ENCODE measurements around the gene CGB1.
"Not testable (repeated sequence)": the region's sequence is repeated elsewhere in the genome, so short reads cannot be mapped to it uniquely, and the experiment has no call there.

The CGB1 gene

GRCh38 chr19:49020931-49021895, 15.5 kb downstream of the CGB1 start:
- Histone ChIP-seq H3K4me1 (ENCODE audit: control insufficient read depth, insufficient read depth, low read length, poor library complexity, severe bottlenecking) (peaks cover 5% of the 10 kb centered on the region), H3K9me3 (ENCODE audit: control insufficient read depth, low read length) (no peaks in the 10 kb centered on the region), H3K36me3 (ENCODE audit: control insufficient read depth, insufficient read depth, low read length) (no peaks in the 10 kb centered on the region), H3K27ac (ENCODE audit: low read depth, low read length, severe bottlenecking) (no peak overlapping the region), H3K4me3 (ENCODE audit: extremely low read depth, insufficient read depth, low read length, poor library complexity, severe bottlenecking) (no peak overlapping the region)
- 66 to 75% methylated on average over 13 to 15 of the region's 16 CpGs for WGBS, 2 experiments (ENCODE audit: insufficient coverage in 2 of 2)

GRCh38 chr19:49020342-49020741, 16.4 kb downstream of the CGB1 start:
- 88 to 93% methylated on average over 8 to 10 of the region's 11 CpGs for WGBS, 2 experiments (ENCODE audit: insufficient coverage in 2 of 2)
- no peaks in the 10 kb centered on the region for H3K9me3 ChIP-seq (ENCODE audit: control insufficient read depth, low read length)
- peaks cover 5% of the 10 kb centered on the region for H3K4me1 ChIP-seq (ENCODE audit: control insufficient read depth, insufficient read depth, low read length, poor library complexity, severe bottlenecking)
- no peak overlapping the region for H3K27ac ChIP-seq (ENCODE audit: low read depth, low read length, severe bottlenecking)
- H3K36me3 ChIP-seq (ENCODE audit: control insufficient read depth, insufficient read depth, low read length), result peaks cover 6% of the 10 kb centered on the region
- H3K4me3 ChIP-seq (ENCODE audit: extremely low read depth, insufficient read depth, low read length, poor library complexity, severe bottlenecking), result no peak overlapping the region

GRCh38 chr19:49019242-49019932, 17.3 kb downstream of the CGB1 start:
- peaks cover 15% of the 10 kb centered on the region for H3K36me3 ChIP-seq (ENCODE audit: control insufficient read depth, insufficient read depth, low read length)
- H3K4me1 ChIP-seq (ENCODE audit: control insufficient read depth, insufficient read depth, low read length, poor library complexity, severe bottlenecking), result peaks cover 5% of the 10 kb centered on the region
- H3K27ac ChIP-seq (ENCODE audit: low read depth, low read length, severe bottlenecking), result no peak overlapping the region
- WGBS, 2 experiments (ENCODE audit: insufficient coverage in 2 of 2), result 77 to 78% methylated on average over 38 of the region's 41 CpGs
- no peaks in the 10 kb centered on the region for H3K9me3 ChIP-seq (ENCODE audit: control insufficient read depth, low read length)
- H3K4me3 ChIP-seq (ENCODE audit: extremely low read depth, insufficient read depth, low read length, poor library complexity, severe bottlenecking), result no peak overlapping the region

GRCh38 chr19:49018388-49019241, 18.1 kb downstream of the CGB1 start:
- peaks cover 21% of the 10 kb centered on the region for H3K36me3 ChIP-seq (ENCODE audit: control insufficient read depth, insufficient read depth, low read length)
- not testable (repeated sequence) for H3K4me1 ChIP-seq (ENCODE audit: control insufficient read depth, insufficient read depth, low read length, poor library complexity, severe bottlenecking); H3K9me3 ChIP-seq (ENCODE audit: control insufficient read depth, low read length); H3K27ac ChIP-seq (ENCODE audit: low read depth, low read length, severe bottlenecking)
- 53 to 62% methylated on average over 29 to 32 of the region's 50 CpGs for WGBS, 2 experiments (ENCODE audit: insufficient coverage in 2 of 2)
- peak overlapping the region; percentile 26 for H3K4me3 ChIP-seq (ENCODE audit: extremely low read depth, insufficient read depth, low read length, poor library complexity, severe bottlenecking)

GRCh38 chr19:49017666-49018351, 18.9 kb downstream of the CGB1 start:
- Histone ChIP-seq H3K4me1 (ENCODE audit: control insufficient read depth, insufficient read depth, low read length, poor library complexity, severe bottlenecking) (peaks cover 5% of the 10 kb centered on the region), H3K9me3 (ENCODE audit: control insufficient read depth, low read length) (no peaks in the 10 kb centered on the region), H3K36me3 (ENCODE audit: control insufficient read depth, insufficient read depth, low read length) (peaks cover 25% of the 10 kb centered on the region), H3K27ac (ENCODE audit: low read depth, low read length, severe bottlenecking) (no peak overlapping the region), H3K4me3 (ENCODE audit: extremely low read depth, insufficient read depth, low read length, poor library complexity, severe bottlenecking) (peak overlapping the region; percentile 26)
- 5 to 9% methylated on average over 49 to 59 of the region's 62 CpGs for WGBS, 2 experiments (ENCODE audit: insufficient coverage in 2 of 2)

GRCh38 chr19:49017041-49017665, 19.5 kb downstream of the CGB1 start, which contains the start of gene LHB:
Gene LHB, minus strand, starts transcription at chr19:49017091. Its CDS starts 10 bp downstream, at chr19:49017081.
- peaks cover 5% of the 10 kb centered on the region for H3K4me1 ChIP-seq (ENCODE audit: control insufficient read depth, insufficient read depth, low read length, poor library complexity, severe bottlenecking)
- H3K4me3 ChIP-seq (ENCODE audit: extremely low read depth, insufficient read depth, low read length, poor library complexity, severe bottlenecking), result peak within 1 kb of the TSS; percentile 26
- WGBS, 2 experiments (ENCODE audit: insufficient coverage in 2 of 2), result 73 to 78% methylated on average over 12 of the region's 17 CpGs
- no peaks in the 10 kb centered on the region for H3K9me3 ChIP-seq (ENCODE audit: control insufficient read depth, low read length)
- H3K27ac ChIP-seq (ENCODE audit: low read depth, low read length, severe bottlenecking), result no peak within 1 kb of the TSS
- H3K36me3 ChIP-seq (ENCODE audit: control insufficient read depth, insufficient read depth, low read length), result peaks cover 32% of the 10 kb centered on the region

- WGBS, 2 experiments (ENCODE audit: insufficient coverage in 2 of 2), result 95 to 98% methylated on average over 16 to 17 of the region's 29 CpGs
- Histone ChIP-seq H3K36me3 (ENCODE audit: control insufficient read depth, insufficient read depth, low read length) (peaks cover 37% of the 10 kb centered on the region), H3K27ac (ENCODE audit: low read depth, low read length, severe bottlenecking) (no peak overlapping the region)
Measured at GRCh38 chr19:49016067-49016839, 20.4 kb downstream of the CGB1 start.

GRCh38 chr19:49014870-49015255, 21.8 kb downstream of the CGB1 start:
- Histone ChIP-seq H3K36me3 (ENCODE audit: control insufficient read depth, insufficient read depth, low read length) (peaks cover 51% of the 10 kb centered on the region), H3K27ac (ENCODE audit: low read depth, low read length, severe bottlenecking) (no peak overlapping the region)

More at GRCh38 chr19:49016067-49016839, 20.4 kb downstream of the CGB1 start:
- no peaks in the 10 kb centered on the region for H3K9me3 ChIP-seq (ENCODE audit: control insufficient read depth, low read length)
- H3K4me1 ChIP-seq (ENCODE audit: control insufficient read depth, insufficient read depth, low read length, poor library complexity, severe bottlenecking), result peaks cover 3% of the 10 kb centered on the region
- no peak overlapping the region for H3K4me3 ChIP-seq (ENCODE audit: extremely low read depth, insufficient read depth, low read length, poor library complexity, severe bottlenecking)

GRCh38 chr19:49014123-49014869, 22.4 kb downstream of the CGB1 start:
- Histone ChIP-seq H3K36me3 (ENCODE audit: control insufficient read depth, insufficient read depth, low read length) (peaks cover 55% of the 10 kb centered on the region), H3K4me1 (ENCODE audit: control insufficient read depth, insufficient read depth, low read length, poor library complexity, severe bottlenecking) (no peaks in the 10 kb centered on the region), H3K9me3 (ENCODE audit: control insufficient read depth, low read length) (no peaks in the 10 kb centered on the region), H3K27ac (ENCODE audit: low read depth, low read length, severe bottlenecking) (no peak overlapping the region), H3K4me3 (ENCODE audit: extremely low read depth, insufficient read depth, low read length, poor library complexity, severe bottlenecking) (no peak overlapping the region)
- WGBS, 2 experiments (ENCODE audit: insufficient coverage in 2 of 2), result 95 to 96% methylated on average over 29 to 30 of the region's 32 CpGs

More at GRCh38 chr19:49014870-49015255, 21.8 kb downstream of the CGB1 start:
- H3K4me3 ChIP-seq (ENCODE audit: extremely low read depth, insufficient read depth, low read length, poor library complexity, severe bottlenecking), result no peak overlapping the region
- H3K9me3 ChIP-seq (ENCODE audit: control insufficient read depth, low read length), result no peaks in the 10 kb centered on the region
- 92 to 95% methylated on average over 17 to 18 of the region's 18 CpGs for WGBS, 2 experiments (ENCODE audit: insufficient coverage in 2 of 2)
- no peaks in the 10 kb centered on the region for H3K4me1 ChIP-seq (ENCODE audit: control insufficient read depth, insufficient read depth, low read length, poor library complexity, severe bottlenecking)
